Neural progenitor cell (in vitro differentiated cells): Measurements from ENCODE around the gene AURKA. TPM values are rescaled to one million over a fixed set of nuclear protein-coding genes. Genes with fewer than 3 reads are reported as not detected.

ENCODE experiments used
- DNase-seq: peaks from one replicate; pipeline ENCODE4 v3.0.0-alpha.2; 2016; ENCODE audit warnings: low spot score
- H2AFZ ChIP-seq: fragments of 200-600 bp; sonication (generic); replicated peaks from 2 replicates; pipeline ENCODE4 v1.6.1; 2016; ENCODE audit warnings: antibody characterized with exemption
- H3F3A ChIP-seq: fragments of 200-600 bp; sonication (generic); 2 replicates; pipeline ENCODE4 v1.6.1; 2016; ENCODE audit warnings: antibody characterized with exemption, low read depth
- H3K27ac ChIP-seq: fragments of 200-600 bp; sonication (generic); 2 replicates; pipeline ENCODE4 v1.5.1; 2016; ENCODE audit warnings: mild to moderate bottlenecking
- H3K27me3 ChIP-seq: fragments of 200-600 bp; sonication (generic); 2 replicates; pipeline ENCODE4 v1.6.1; 2016; ENCODE audit warnings: mild to moderate bottlenecking, moderate library complexity
- H3K36me3 ChIP-seq: fragments of 200-600 bp; sonication (generic); 2 replicates; pipeline ENCODE4 v1.5.1; 2016
- H3K4me1 ChIP-seq: fragments of 200-600 bp; sonication (generic); 2 replicates; pipeline ENCODE4 v1.6.1; 2016; ENCODE audit warnings: mixed run types
- H3K4me2 ChIP-seq: fragments of 200-600 bp; sonication (generic); 2 replicates; pipeline ENCODE4 v1.6.1; 2016
- H3K4me3 ChIP-seq: fragments of 200-600 bp; sonication (generic); 2 replicates; pipeline ENCODE4 v1.5.1; 2016
- H3K79me2 ChIP-seq: fragments of 200-600 bp; sonication (generic); 2 replicates; pipeline ENCODE4 v1.6.1; 2016; ENCODE audit warnings: low read depth
- H3K9ac ChIP-seq: fragments of 200-600 bp; sonication (generic); 2 replicates; pipeline ENCODE4 v1.6.1; 2016
- H3K9me3 ChIP-seq: fragments of 200-600 bp; sonication (generic); 2 replicates; pipeline ENCODE4 v1.5.1; 2016; ENCODE audit warnings: low read depth
- H4K20me1 ChIP-seq: fragments of 200-600 bp; sonication (generic); 2 replicates; pipeline ENCODE4 v1.6.1; 2016; ENCODE audit warnings: low read depth
- H3K27ac Mint-ChIP-seq: 3 replicates; pipeline ENCODE4 v1.8.0; 2021; ENCODE audit warnings: mixed read lengths
- H3K27me3 Mint-ChIP-seq: 2 replicates; pipeline ENCODE4 v1.8.0; 2022; ENCODE audit warnings: low read depth, mild to moderate bottlenecking, inconsistent platforms, moderate library complexity, mixed read lengths; ENCODE audit not compliant: insufficient read depth
- H3K36me3 Mint-ChIP-seq: 3 replicates; pipeline ENCODE4 v1.8.0; 2021; ENCODE audit warnings: mixed read lengths
- H3K4me1 Mint-ChIP-seq: 3 replicates; pipeline ENCODE4 v1.8.0; 2021; ENCODE audit warnings: mixed read lengths
- H3K4me3 Mint-ChIP-seq: 3 replicates; pipeline ENCODE4 v1.8.0; 2021; ENCODE audit warnings: mild to moderate bottlenecking, moderate library complexity, mixed read lengths
- H3K9me3 Mint-ChIP-seq: 3 replicates; pipeline ENCODE4 v1.8.0; 2020; ENCODE audit warnings: mixed read lengths
- EZH2 ChIP-seq: fragments of 200-600 bp; sonication (generic); IDR thresholded peaks from 2 replicates; pipeline ENCODE4 v1.6.1; 2017; ENCODE audit warnings: antibody characterized with exemption, mild to moderate bottlenecking, moderate library complexity
- EZH2phosphoT487 ChIP-seq: fragments of 200-600 bp; sonication (generic); IDR thresholded peaks from 2 replicates; pipeline ENCODE4 v1.6.1; 2017; ENCODE audit warnings: antibody characterized with exemption
- total RNA-seq: library from RNA; depleted of rRNA; stranded (reverse); fragments of >200 nt; gene quantifications from 2 replicates; pipeline ENCODE4 v1.2.3, GENCODE V29; 2015; ENCODE audit warnings: low replicate concordance
- TF ChIP-seq, protein P1 (sequence below): fragments of 200-600 bp; sonication (generic); IDR thresholded peaks from 2 replicates; pipeline ENCODE4 v1.5.1; 2017; ENCODE audit warnings: antibody characterized with exemption, mild to moderate bottlenecking

AURKA gene
- total RNA-seq, 1 donor from 2014 or later: 186 TPM

DNA sequence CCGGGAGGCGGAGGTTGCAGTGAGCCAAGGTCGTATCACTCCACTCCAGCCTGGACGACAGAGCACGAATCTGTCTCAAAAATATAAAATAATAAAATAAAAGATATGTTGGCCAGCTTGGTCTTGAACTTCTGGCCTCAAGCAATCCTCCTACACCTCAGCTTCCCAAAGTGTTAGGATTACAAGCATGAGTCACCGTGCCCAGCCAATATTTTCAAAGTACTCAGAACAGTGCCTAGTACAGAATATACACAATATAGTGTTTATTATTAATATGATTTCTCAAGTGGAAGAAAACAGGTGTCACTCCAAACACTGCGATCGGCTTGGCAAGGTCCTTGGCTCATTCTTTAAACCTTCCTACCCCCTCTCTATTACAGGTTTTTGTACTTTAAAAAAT lies 30.1 kb downstream of the AURKA start:
- no peak for TF ChIP-seq EZH2phosphoT487
- TF ChIP-seq, protein P1, sequence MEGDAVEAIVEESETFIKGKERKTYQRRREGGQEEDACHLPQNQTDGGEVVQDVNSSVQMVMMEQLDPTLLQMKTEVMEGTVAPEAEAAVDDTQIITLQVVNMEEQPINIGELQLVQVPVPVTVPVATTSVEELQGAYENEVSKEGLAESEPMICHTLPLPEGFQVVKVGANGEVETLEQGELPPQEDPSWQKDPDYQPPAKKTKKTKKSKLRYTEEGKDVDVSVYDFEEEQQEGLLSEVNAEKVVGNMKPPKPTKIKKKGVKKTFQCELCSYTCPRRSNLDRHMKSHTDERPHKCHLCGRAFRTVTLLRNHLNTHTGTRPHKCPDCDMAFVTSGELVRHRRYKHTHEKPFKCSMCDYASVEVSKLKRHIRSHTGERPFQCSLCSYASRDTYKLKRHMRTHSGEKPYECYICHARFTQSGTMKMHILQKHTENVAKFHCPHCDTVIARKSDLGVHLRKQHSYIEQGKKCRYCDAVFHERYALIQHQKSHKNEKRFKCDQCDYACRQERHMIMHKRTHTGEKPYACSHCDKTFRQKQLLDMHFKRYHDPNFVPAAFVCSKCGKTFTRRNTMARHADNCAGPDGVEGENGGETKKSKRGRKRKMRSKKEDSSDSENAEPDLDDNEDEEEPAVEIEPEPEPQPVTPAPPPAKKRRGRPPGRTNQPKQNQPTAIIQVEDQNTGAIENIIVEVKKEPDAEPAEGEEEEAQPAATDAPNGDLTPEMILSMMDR: no peak
- TF ChIP-seq EZH2: no peak
- Histone ChIP-seq H4K20me1 (peaks cover 9% of the 10 kb centered on the region), H3K9me3 (no peaks in the 10 kb centered on the region), H3K36me3 (no peaks in the 10 kb centered on the region), H3K9ac (no peak overlapping the region), H3F3A (peaks cover 17% of the 10 kb centered on the region), H3K27ac (no peak overlapping the region), H3K27me3 (peaks cover 15% of the 10 kb centered on the region), H3K4me3 (no peak overlapping the region), H3K4me2 (no peak overlapping the region), H2AFZ (no peak overlapping the region), H3K79me2 (no peaks in the 10 kb centered on the region), H3K4me1 (peaks cover 20% of the 10 kb centered on the region)
- Mint-ChIP-seq H3K27me3 (peaks cover 3% of the 10 kb centered on the region), H3K9me3 (no peaks in the 10 kb centered on the region), H3K36me3 (peaks cover 12% of the 10 kb centered on the region), H3K4me1 (peaks cover 29% of the 10 kb centered on the region), H3K27ac (no peak overlapping the region), H3K4me3 (no peak overlapping the region)
- DNase-seq: no peak

DNA sequence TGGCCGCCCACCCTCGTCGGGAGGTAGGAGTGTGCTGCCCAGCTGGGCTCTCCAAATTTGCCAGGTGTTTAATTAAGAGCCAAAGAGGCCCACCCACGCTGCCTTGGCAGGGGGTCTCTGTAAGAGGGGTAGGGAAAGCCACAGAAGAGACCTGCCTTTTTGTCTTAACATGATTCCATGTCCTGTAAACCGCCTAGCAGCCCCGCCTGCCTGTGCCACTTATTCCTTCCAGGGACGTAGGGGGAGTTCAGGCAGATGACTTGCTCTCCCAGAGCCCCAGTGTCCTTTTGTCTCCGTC lies 31.2 kb downstream of the AURKA start:
- no peaks in the 10 kb centered on the region for H3K9me3 ChIP-seq
- DNase-seq: peak; percentile 55
- H4K20me1 ChIP-seq: peaks cover 9% of the 10 kb centered on the region
- no peak overlapping the region for H3K9ac ChIP-seq
- H3K4me1 ChIP-seq: peaks cover 20% of the 10 kb centered on the region
- Mint-ChIP-seq H3K4me1 (peaks cover 29% of the 10 kb centered on the region), H3K27me3 (peaks cover 5% of the 10 kb centered on the region), H3K36me3 (peaks cover 5% of the 10 kb centered on the region), H3K4me3 (peak overlapping the region; percentile 92), H3K9me3 (no peaks in the 10 kb centered on the region), H3K27ac (no peak overlapping the region)
- H3K4me2 ChIP-seq: peak overlapping the region; percentile 98
- H3K27me3 ChIP-seq: peaks cover 15% of the 10 kb centered on the region
- H3K36me3 ChIP-seq: no peaks in the 10 kb centered on the region
- no peak overlapping the region for H3K27ac ChIP-seq
- H3F3A ChIP-seq: peaks cover 17% of the 10 kb centered on the region
- no peak overlapping the region for H2AFZ ChIP-seq
- H3K79me2 ChIP-seq: no peaks in the 10 kb centered on the region
- no peak overlapping the region for H3K4me3 ChIP-seq
- TF ChIP-seq EZH2 (no peak), EZH2phosphoT487 (no peak)
- TF ChIP-seq, protein P1: no peak

DNA sequence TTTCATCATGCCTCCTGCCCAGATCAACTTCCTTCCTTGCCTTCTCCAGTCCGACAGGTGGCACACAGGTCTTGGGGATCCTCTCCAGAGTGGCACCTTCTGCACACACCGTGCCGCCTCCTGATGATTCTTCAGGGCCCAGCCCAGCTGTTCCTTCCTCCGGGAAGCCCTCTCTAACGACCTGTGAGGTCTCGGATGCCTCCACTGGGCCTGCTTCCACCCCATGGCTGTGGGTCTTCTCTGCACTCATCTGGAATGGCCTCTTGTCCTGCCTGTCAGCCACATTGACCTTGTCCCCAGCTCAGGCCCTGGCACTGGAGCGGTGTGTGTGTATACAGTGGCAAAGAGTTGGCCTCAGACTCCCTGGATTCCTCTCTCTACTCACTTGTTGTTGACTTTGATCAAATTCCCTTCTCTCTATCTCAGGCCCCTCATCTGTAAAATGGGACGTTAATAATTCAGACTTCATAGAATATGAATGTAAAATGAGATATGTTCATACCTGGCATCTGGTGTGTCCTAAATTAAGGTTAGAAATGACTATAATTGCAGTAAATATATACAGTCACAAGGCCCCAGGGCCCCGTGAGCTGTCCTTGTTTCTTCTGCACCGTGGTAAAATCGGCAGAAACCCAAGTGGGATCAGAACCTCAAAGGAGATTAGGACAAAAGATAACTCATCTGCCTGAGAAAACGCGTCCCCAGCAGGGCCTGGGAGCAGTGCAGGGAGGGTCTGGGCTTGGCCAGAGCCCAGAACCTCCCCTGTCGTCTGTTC lies 31.7 kb downstream of the AURKA start:
- no peaks in the 10 kb centered on the region for H3K79me2 ChIP-seq
- no peaks in the 10 kb centered on the region for H3K36me3 ChIP-seq
- H3K27me3 ChIP-seq: peaks cover 15% of the 10 kb centered on the region
- no peak for TF ChIP-seq EZH2phosphoT487
- no peak for TF ChIP-seq EZH2
- TF ChIP-seq, protein P1: no peak
- H3K36me3 Mint-ChIP-seq: peaks cover 3% of the 10 kb centered on the region
- peaks cover 9% of the 10 kb centered on the region for H4K20me1 ChIP-seq
- H3K27ac ChIP-seq: no peak overlapping the region
- H3K9ac ChIP-seq: no peak overlapping the region
- no peaks in the 10 kb centered on the region for H3K9me3 ChIP-seq
- peaks cover 5% of the 10 kb centered on the region for H3K27me3 Mint-ChIP-seq
- H3K4me3 Mint-ChIP-seq: peak overlapping the region; percentile 92
- peak overlapping the region; percentile 98 for H3K4me2 ChIP-seq
- peaks cover 29% of the 10 kb centered on the region for H3K4me1 Mint-ChIP-seq
- H2AFZ ChIP-seq: no peak overlapping the region
- no peak for DNase-seq
- H3K4me3 ChIP-seq: peak overlapping the region; percentile 81
- peaks cover 17% of the 10 kb centered on the region for H3F3A ChIP-seq
- no peaks in the 10 kb centered on the region for H3K9me3 Mint-ChIP-seq
- H3K4me1 ChIP-seq: peaks cover 20% of the 10 kb centered on the region
- H3K27ac Mint-ChIP-seq: peak overlapping the region; percentile 46
